Measurements from ENCODE around the gene IMPA2.

DNA sequence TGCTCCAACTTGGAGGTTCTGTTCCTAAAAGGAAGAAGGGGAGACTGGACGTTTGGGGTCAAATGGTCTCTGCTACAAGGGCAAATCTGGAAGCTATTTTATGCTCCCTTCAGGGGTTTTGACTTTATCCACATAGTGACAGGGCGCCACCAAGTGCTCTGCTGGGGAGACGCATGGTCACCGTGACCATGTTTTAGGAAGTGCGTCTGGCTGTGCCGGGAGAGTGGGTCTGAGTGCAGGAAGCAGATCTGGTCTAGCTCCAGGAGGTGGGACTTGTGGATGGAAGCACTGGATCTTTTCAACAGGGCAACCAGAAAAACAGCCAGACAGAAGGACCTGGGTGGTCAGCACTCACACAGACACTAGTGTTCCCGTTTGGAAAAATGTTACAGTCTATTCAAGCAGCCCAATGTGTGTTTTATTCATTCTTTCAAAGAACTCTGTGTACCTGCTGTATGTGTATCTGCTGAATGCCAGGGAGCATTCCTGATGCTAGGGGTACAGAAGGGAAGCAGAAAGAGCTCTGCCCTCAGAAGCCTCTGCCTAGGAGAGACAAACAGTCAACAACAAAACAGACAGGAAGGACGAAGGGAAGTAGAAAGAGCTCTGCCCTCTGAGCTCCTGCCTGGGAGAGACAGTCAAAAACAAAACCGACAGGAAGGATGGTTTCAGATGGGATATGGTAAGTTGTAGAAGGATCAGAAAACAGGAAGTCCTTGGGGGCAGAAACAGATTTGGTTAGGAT lies 14.3 kb downstream of the IMPA2 start:
- TF ChIP-seq, protein P1, sequence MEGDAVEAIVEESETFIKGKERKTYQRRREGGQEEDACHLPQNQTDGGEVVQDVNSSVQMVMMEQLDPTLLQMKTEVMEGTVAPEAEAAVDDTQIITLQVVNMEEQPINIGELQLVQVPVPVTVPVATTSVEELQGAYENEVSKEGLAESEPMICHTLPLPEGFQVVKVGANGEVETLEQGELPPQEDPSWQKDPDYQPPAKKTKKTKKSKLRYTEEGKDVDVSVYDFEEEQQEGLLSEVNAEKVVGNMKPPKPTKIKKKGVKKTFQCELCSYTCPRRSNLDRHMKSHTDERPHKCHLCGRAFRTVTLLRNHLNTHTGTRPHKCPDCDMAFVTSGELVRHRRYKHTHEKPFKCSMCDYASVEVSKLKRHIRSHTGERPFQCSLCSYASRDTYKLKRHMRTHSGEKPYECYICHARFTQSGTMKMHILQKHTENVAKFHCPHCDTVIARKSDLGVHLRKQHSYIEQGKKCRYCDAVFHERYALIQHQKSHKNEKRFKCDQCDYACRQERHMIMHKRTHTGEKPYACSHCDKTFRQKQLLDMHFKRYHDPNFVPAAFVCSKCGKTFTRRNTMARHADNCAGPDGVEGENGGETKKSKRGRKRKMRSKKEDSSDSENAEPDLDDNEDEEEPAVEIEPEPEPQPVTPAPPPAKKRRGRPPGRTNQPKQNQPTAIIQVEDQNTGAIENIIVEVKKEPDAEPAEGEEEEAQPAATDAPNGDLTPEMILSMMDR (IDR thresholded peaks at IDR 0.05; ENCODE audit: poor library complexity), result peak; percentile 83
- TF ChIP-seq EZH2 (IDR thresholded peaks at IDR 0.05; ENCODE audit: borderline replicate concordance), result no peak
- no peak for TF ChIP-seq EZH2phosphoT487 (IDR thresholded peaks at IDR 0.05; ENCODE audit: low read depth, severe bottlenecking, unreplicated experiment)

Measured in hepatocyte (in vitro differentiated cells).